Measurements from ENCODE around the gene PPP4C.

- TF ChIP-seq POLR2AphosphoS5 (IDR thresholded peaks at IDR 0.05; ENCODE audit: borderline replicate concordance, low read depth, low read length) (no peak), EZH2 (IDR thresholded peaks at IDR 0.05) (no peak), FOXP2 (optimal IDR thresholded peaks at IDR 0.05; ENCODE audit: control extremely low read depth, extremely low read length, insufficient read depth) (no peak)
These were observed 25.9 kb upstream of the PPP4C start for GRCh38 chr16:30049871-30050270.
